DOHH2 (cell line): Measurements from ENCODE around the gene PRRC2B.

ENCODE experiments used
- H3F3A ChIP-seq: fragments of 200-600 bp; sonication (generic), shearing (Covaris generic); 2 replicates; pipeline ENCODE4 v1.6.0; 2016; ENCODE audit warnings: antibody characterized with exemption, mild to moderate bottlenecking; ENCODE audit not compliant: control insufficient read depth, insufficient read depth
- H3K27ac ChIP-seq: fragments of 200-600 bp; sonication (generic); 2 replicates; pipeline ENCODE4 v1.5.1; 2014; ENCODE audit warnings: low read depth, mild to moderate bottlenecking, low read length, moderate library complexity
- H3K27me3 ChIP-seq: fragments of 200-600 bp; sonication (generic); 2 replicates; pipeline ENCODE4 v1.6.1; 2014; ENCODE audit warnings: mild to moderate bottlenecking, low read length, mixed read lengths; ENCODE audit not compliant: control insufficient read depth
- H3K36me3 ChIP-seq: fragments of 200-600 bp; sonication (generic); 2 replicates; pipeline ENCODE4 v1.6.1; 2014; ENCODE audit warnings: mild to moderate bottlenecking, low read length, moderate library complexity, mixed read lengths; ENCODE audit not compliant: control insufficient read depth
- H3K4me1 ChIP-seq: fragments of 200-600 bp; sonication (generic); 2 replicates; pipeline ENCODE4 v1.6.1; 2014; ENCODE audit warnings: mild to moderate bottlenecking, low read length, mixed read lengths; ENCODE audit not compliant: control insufficient read depth
- H3K4me2 ChIP-seq: fragments of 200-600 bp; sonication (generic); 2 replicates; pipeline ENCODE4 v1.6.0; 2014; ENCODE audit warnings: mild to moderate bottlenecking, low read length, moderate library complexity
- H3K4me3 ChIP-seq: fragments of 200-600 bp; sonication (generic); 2 replicates; pipeline ENCODE4 v1.5.1; 2014; ENCODE audit warnings: mild to moderate bottlenecking, low read length, mixed read lengths
- H3K79me2 ChIP-seq: fragments of 200-600 bp; sonication (generic); 2 replicates; pipeline ENCODE4 v1.6.1; 2014; ENCODE audit warnings: mild to moderate bottlenecking, low read length, mixed read lengths; ENCODE audit not compliant: control insufficient read depth
- H3K9me2 ChIP-seq: fragments of 200-600 bp; sonication (generic); replicated peaks from 2 replicates; pipeline ENCODE4 v1.6.1; 2014; ENCODE audit warnings: mild to moderate bottlenecking, low read length, mixed read lengths; ENCODE audit not compliant: control insufficient read depth
- H3K9me3 ChIP-seq: fragments of 200-600 bp; sonication (generic); 2 replicates; pipeline ENCODE4 v1.6.1; 2014; ENCODE audit warnings: antibody characterized with exemption, low read length, mixed read lengths; ENCODE audit not compliant: control insufficient read depth, insufficient read depth
- H4K20me1 ChIP-seq: fragments of 200-600 bp; sonication (generic); 2 replicates; pipeline ENCODE4 v1.6.0; 2014; ENCODE audit warnings: low read depth, mild to moderate bottlenecking, antibody characterized with exemption, low read length, moderate library complexity; ENCODE audit not compliant: control insufficient read depth, insufficient read depth
- EZH2phosphoT487 ChIP-seq: fragments of 200-600 bp; sonication (generic); IDR thresholded peaks from 2 replicates; pipeline ENCODE4 v1.6.1; 2017; ENCODE audit warnings: borderline replicate concordance, mild to moderate bottlenecking, antibody characterized with exemption, low read length, moderate library complexity, mixed read lengths
- TF ChIP-seq, protein P1 (sequence below): fragments of 200-600 bp; sonication (generic); IDR thresholded peaks from one replicate; pipeline ENCODE4 v1.5.1; 2014; ENCODE audit warnings: antibody characterized with exemption, mild to moderate bottlenecking, low read depth, low read length; ENCODE audit not compliant: poor library complexity, severe bottlenecking

PRRC2B gene

GRCh38 chr9:131382850-131383729 is 10.8 kb upstream of the PRRC2B start:
- Histone ChIP-seq H3K27ac (no peak overlapping the region), H3K4me1 (0 out of 2 replicates have a peak, but pooled peaks cover 3% of the 10 kb centered on the region), H3K9me3 (no peaks in the 10 kb centered on the region), H4K20me1 (no peaks in the 10 kb centered on the region), H3K36me3 (no peaks in the 10 kb centered on the region), H3F3A (no peaks in the 10 kb centered on the region), H3K27me3 (no peaks in the 10 kb centered on the region), H3K9me2 (no peaks in the 10 kb centered on the region), H3K79me2 (no peaks in the 10 kb centered on the region), H3K4me3 (no peak overlapping the region), H3K4me2 (no peak overlapping the region)
- TF ChIP-seq, protein P1, sequence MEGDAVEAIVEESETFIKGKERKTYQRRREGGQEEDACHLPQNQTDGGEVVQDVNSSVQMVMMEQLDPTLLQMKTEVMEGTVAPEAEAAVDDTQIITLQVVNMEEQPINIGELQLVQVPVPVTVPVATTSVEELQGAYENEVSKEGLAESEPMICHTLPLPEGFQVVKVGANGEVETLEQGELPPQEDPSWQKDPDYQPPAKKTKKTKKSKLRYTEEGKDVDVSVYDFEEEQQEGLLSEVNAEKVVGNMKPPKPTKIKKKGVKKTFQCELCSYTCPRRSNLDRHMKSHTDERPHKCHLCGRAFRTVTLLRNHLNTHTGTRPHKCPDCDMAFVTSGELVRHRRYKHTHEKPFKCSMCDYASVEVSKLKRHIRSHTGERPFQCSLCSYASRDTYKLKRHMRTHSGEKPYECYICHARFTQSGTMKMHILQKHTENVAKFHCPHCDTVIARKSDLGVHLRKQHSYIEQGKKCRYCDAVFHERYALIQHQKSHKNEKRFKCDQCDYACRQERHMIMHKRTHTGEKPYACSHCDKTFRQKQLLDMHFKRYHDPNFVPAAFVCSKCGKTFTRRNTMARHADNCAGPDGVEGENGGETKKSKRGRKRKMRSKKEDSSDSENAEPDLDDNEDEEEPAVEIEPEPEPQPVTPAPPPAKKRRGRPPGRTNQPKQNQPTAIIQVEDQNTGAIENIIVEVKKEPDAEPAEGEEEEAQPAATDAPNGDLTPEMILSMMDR, result no peak
- TF ChIP-seq EZH2phosphoT487, result no peak

GRCh38 chr9:131385296-131385695 is 8.6 kb upstream of the PRRC2B start:
- no peaks in the 10 kb centered on the region for H3K27me3 ChIP-seq
- no peaks in the 10 kb centered on the region for H3K36me3 ChIP-seq
- no peak overlapping the region for H3K27ac ChIP-seq
- H3K4me1 ChIP-seq, result 0 out of 2 replicates have a peak, but pooled peaks cover 3% of the 10 kb centered on the region
- no peak overlapping the region for H3K4me2 ChIP-seq
- H3K9me2 ChIP-seq, result no peaks in the 10 kb centered on the region
- no peaks in the 10 kb centered on the region for H3F3A ChIP-seq
- TF ChIP-seq EZH2phosphoT487, result no peak
- TF ChIP-seq, protein P1, result no peak
- H3K4me3 ChIP-seq, result no peak overlapping the region
- H3K9me3 ChIP-seq, result no peaks in the 10 kb centered on the region
- H3K79me2 ChIP-seq, result no peaks in the 10 kb centered on the region
- H4K20me1 ChIP-seq, result no peaks in the 10 kb centered on the region

- no peaks in the 10 kb centered on the region for H3K9me2 ChIP-seq
- no peaks in the 10 kb centered on the region for H3F3A ChIP-seq
- H3K4me1 ChIP-seq, result 0 out of 2 replicates have a peak, but pooled peaks cover 3% of the 10 kb centered on the region
- no peak for TF ChIP-seq EZH2phosphoT487
- TF ChIP-seq, protein P1, result no peak
- no peak overlapping the region for H3K27ac ChIP-seq
- H3K79me2 ChIP-seq, result no peaks in the 10 kb centered on the region
- no peaks in the 10 kb centered on the region for H3K27me3 ChIP-seq
- H3K4me3 ChIP-seq, result no peak overlapping the region
- no peaks in the 10 kb centered on the region for H3K9me3 ChIP-seq
- no peaks in the 10 kb centered on the region for H3K36me3 ChIP-seq
- H4K20me1 ChIP-seq, result no peaks in the 10 kb centered on the region
- no peak overlapping the region for H3K4me2 ChIP-seq
These were observed 7.6 kb upstream of the PRRC2B start for GRCh38 chr9:131386281-131386680.
